HG02678 (cell line): ENCODE results near the gene TMEM82.

ENCODE experiments used
- ATAC-seq: cut with Tn5 transposase; IDR thresholded peaks from one replicate; pipeline ENCODE4 v1.9.1; 2021; ENCODE audit warnings: mild to moderate bottlenecking, moderate library complexity; ENCODE audit not compliant: unreplicated experiment

Gene TMEM82

DNA sequence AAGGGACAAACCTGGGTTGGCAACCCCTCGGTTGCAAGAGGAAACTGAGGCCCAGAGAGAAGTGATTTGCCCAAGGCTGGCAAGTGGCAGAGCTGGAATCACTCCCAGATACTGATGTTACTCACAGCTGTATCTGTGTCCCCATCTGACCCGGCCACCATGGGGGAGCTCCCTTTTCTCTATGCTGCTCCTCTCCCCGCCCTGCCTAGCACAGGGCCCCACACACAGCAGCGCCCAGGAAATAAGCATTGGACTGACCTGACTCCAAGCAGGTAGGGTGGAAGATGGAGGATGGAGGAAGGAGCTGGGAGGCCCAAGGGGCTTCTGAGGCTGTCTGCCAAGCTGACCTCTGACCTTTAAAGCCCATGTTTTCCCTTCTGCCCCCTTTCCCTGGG lies 13.3 kb downstream of the TMEM82 start:
- no peak for ATAC-seq

DNA sequence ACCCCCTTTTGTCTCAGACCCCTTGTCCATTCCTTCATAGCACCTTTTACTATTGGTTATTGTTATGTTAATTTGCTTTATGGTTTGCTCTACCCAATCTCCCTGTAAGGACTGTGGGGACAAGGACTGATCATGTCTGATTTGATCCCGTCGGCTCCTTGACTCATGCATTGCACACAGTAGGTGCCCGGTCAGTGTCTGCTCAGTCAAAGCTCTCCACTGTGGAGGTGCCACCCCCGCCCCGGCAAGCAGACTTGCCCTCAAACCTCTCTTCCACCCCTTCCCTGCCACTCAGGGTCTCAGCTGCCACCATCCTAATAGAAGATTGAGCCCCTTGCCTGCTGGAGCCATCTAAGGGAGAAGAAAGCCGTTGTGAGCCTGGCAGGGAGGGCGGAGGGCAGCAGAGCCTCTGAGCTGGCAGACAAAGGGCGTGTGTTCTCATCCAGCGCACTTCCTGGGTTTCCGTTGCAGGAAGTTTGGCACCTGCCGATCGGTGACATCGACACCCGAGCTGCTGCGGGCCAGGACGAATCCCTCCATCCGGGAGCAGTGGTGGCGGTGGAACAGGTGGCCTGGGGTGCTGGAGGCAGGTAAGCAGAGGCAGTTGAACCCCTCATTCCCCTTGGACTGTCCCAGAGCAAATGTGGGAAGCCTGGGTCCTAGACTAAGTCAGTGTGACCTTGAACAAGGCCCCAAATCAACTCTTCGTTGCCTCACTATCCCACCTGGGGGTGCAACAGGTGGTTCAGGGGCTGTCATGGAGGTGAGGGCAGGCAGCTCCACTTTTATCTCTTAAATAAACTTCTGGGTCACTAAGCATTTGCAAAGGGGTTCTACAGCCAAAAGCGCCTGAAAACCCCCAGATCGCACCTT lies 14.1 kb downstream of the TMEM82 start:
- no peak for ATAC-seq

DNA sequence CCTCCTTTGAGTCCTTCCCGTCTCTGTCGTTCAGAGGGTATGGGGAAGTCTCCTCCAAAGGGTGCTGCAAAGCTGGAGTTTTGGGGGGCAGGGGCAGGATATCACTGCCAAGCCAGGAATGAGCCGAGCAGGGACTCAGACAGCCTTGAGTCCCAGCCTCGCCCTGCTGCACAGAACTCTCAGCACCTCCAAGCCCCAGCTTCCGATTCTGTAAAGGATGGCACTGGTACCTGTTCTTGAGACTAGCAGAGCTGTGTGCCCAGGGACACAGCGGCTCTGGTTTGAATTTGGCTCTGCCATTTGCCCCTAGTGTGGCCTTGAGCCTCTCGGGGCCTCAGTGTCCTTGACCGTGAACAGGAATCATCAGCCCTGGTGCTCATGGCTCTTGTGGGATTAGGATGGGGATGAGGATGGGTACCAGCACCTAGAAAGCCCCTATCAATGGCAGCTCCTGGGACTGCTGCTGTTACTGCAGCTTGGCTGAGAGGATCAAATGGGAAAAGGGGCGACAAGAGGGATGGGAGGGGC lies 14.8 kb downstream of the TMEM82 start:
- no peak for ATAC-seq

DNA sequence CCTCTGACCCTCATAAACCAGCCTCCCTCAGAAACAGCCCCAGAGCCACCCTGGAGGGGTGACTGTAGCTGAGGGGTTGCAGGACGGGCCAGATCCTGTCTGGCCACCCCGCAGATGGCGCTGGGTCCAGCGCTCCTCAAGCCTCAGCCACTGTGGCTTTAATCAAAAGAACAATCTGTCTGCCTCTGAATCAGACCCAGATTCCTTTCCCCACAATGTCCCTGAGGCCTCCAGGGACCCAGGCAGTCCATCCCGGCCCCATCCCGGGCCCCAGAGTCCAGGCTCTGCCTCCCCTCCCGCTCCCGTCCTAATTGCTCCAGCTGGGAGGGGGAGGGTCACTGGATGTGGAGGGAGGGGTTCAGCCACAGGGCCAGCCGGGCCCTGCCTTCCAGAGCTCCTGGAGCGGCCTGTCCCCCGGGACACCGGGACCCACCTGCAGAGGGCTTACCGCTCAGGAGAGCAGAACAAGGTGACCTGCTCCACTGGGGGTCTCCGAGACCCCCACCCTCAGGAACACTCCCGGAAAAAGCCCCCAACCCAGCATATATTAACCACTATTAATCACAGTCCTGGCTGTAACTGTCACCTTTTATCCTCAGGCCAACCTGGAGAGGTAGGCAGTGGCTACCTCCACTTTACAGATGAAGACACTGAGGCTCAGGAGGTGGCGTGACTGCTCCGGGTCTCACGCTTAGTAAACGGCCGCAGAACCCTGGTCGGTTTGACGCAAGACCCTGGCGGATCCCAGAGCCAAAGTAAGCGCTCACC lies 15.5 kb downstream of the TMEM82 start:
- ATAC-seq: no peak

DNA sequence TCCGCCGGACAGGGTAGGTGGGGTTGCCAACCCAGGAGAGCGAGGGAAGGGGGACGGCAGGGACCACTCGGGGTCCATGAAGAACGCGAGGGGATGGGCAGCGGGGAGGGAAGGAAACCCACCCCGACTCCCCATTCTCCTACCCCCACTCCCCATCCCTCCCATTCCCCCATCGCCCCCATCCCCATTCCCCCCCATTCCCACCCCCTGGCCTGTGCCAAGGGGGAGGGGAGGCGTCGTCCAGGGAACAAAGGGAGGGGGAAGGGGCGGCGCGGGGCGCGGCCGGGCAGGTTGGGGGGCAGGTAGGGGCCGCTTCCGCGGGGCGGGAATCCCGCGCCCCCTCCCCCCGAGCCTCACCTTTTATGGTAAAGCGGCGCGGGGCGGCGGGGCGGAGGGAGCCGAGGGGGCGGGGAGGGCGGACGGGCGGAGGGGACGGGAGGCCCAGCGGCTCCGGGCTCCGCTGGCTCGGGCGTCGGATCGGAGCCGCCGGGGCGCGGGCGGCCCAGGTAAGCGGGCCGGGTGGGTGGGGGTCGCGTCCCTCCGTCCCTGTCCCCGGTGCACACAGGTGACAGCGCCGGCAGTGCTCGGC lies 16.1 kb downstream of the TMEM82 start, which contains the start of gene FBLIM1:
FBLIM1 (plus strand) TSS at position 453 of the 589 bp plus-strand sequence. CDS start 6,189 bp downstream, outside the sequence.
- ATAC-seq: no peak

- ATAC-seq: no peak
Observed at GRCh38 chr1:15758953-15759661, 16.8 kb downstream of the TMEM82 start.

- no peak for ATAC-seq
Observed at GRCh38 chr1:15760520-15761211, 18.4 kb downstream of the TMEM82 start.

DNA sequence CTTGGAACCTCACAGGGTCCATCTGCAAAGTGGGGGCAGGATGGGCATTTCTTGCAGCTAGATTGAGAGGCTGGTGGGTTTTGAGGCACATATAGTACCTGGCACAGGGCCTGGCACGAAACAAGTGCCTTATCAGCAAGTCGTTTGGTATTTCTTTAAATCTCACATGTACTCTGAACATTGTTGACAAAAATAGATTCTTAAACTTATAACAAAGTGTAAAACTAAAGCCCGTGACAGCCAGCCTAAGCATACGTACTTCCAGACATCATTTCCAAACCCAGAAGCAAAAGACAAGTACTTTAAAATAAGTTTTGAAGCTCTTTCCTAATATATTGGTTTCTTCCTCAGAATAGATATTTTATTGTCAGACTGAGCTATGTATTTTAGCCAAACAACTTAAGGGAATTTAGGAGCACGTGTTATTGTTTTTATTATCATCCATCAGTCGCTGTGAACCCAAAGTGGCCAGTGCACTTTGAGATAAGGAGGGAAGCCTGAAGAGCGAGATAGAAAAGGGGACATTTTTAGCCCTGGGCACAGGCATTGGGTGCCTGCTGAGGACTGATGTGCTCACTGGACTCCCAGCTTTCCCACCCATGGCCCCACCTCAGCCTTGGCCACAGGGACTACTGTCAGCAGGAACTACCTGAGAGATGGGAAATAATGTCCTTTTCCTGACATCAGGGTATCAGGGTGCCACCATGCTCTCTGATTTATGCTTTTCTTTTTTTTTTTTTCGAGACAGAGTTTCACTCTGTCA lies 19.2 kb downstream of the TMEM82 start:
- ATAC-seq: no peak

DNA sequence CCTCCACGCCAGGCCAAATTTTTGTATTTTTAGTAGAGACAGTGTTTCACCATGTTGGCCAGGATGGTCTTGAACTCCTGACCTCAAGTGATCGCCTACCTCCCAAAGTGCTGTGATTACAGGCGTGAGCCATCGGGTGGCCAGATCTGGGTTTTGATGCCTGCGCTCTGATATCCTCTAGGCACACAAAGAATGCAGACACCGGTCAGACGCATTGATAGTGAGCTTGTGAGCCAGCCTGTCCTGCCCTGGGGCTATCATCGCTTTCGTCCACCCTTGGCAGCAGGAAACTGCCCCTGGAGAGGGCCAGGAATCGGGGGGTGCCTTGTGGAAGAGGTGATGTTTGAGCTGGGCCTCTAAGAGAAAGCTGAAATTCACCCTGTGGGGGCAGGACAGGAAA lies 20.2 kb downstream of the TMEM82 start:
- no peak for ATAC-seq

DNA sequence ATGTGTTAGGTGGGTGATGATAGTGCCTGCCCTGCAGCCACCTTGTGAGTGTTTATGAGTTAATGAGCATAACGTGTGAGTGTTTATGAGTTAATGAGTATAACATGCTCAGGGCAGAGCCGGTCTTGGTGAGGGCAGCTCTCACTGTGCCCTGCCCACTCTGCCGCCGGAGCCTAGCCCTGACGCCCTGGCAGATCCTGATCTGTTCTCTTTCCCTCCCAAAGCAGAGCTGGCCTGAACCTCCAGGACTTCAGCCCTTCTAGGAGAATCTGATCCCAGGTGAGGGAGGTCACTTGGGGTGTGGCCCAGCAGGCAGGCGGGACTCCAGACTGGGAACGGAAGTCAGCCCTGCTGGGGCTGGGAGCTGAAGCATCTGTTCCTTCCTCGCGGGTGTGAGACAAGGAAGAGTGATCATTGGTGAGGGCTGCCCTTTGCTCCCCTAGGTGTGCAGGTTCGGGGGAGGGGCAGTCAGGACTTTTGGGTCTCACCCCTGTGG lies 22.0 kb downstream of the TMEM82 start:
- ATAC-seq: no peak

DNA sequence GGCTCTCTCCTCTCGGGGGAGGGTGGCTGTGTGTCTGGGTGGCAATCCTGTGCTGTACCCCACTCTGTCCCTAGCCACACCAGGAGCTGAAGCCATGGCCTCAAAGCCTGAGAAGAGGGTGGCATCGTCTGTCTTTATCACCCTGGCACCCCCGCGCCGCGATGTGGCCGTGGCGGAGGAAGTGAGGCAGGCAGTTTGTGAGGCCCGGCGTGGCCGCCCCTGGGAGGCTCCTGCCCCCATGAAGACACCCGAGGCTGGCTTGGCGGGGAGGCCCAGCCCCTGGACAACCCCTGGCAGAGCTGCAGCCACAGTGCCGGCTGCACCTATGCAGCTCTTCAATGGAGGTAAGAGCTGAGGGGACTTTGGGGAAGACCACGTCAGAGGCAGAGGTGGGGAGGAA lies 22.6 kb downstream of the TMEM82 start:
- no peak for ATAC-seq

- no peak for ATAC-seq
Observed at GRCh38 chr1:15765495-15766194, 23.3 kb downstream of the TMEM82 start.

DNA sequence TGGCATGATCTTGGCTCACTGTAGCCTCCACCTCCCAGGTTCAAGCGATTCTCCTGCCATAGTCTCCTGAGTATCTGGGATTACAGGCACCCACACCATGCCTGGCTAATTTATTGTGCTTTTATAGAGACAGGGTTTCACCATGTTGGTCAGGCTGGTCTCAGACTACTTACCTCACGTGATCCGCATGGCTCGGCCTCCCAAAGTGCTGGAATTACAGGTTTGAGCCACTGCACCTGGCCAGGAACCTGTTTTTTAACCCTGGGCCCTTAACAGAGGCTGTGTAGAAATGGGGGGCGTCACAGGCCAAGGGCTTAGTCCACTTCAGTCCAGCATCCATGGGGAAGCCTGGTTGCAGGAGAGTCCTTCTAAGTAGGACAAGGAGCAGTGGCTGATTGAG lies 25.6 kb downstream of the TMEM82 start:
- ATAC-seq: no peak

DNA sequence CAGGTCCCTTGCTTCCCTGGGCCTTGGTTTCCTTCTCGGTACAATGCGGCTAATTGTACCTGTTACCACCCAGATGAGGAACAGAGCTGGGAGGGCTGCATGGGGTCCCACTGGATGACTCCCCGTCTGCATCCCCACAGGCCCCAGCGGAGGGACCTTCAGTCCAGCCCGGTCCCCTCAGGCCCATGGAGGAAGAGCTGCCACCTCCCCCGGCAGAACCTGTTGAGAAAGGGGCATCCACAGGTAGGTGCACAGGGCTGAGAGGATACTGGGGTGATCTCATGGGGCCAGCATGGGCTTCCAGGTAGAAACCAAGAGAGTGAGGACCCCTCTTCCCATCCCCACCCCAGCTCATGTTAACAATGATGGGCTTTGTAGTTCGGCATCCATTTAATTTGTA lies 26.1 kb downstream of the TMEM82 start:
- ATAC-seq: no peak

DNA sequence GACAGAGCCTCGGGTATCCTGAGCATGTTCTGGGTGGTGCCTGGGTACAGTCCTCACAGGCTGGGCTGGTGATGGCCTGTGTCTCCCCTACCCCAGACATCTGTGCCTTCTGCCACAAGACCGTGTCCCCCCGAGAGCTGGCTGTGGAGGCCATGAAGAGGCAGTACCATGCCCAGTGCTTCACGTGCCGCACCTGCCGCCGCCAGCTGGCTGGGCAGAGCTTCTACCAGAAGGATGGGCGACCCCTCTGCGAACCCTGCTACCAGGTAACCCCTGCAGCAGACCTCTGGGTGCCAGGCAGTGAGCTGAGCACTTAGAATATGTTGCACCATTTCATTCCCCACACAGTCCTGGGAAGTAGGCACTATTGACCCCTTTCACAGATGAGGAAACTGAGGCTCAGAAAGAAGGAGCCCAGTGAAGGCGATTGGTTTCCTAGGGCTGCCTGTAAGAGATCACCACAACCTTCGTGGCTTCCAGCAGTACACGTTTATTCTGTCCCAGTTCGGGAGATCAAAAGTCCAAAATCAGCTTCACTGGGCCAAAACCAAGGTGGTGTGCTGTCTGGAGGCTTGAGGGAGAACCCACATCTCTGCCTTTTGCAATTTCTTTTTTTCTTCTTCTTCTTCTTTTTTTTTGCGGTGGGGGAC lies 28.1 kb downstream of the TMEM82 start:
- no peak for ATAC-seq

- ATAC-seq: no peak
Observed at GRCh38 chr1:15771836-15772515, 29.7 kb downstream of the TMEM82 start.

DNA sequence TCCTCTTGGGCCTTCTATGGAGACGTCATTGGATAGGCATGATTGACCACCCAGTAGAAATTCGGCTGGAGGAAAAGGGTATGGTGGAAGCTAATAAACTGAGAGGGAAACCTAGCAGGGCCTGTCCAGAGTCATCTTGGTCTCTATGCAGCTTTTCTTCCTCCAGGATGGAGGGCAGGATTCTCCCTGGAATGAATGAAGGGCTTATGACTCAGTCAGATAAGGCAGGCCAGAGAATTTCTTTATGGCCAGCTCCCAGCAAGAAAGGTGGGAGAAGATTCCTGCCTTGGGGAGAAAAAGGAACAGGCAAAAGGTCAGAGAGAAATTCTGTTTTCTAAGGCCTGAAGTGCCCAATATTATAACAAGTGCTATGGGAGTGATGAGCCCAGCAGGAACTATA lies 33.4 kb downstream of the TMEM82 start:
- ATAC-seq: no peak
